ENCODE results near the gene MAN2A1.

MAN2A1 gene

GRCh38 chr5:109779036-109779735, 89.5 kb downstream of the MAN2A1 start:
- H3K27me3 ChIP-seq (ENCODE audit: control insufficient read depth in 1 of 2, insufficient read depth in 2 of 2, low read length in 2 of 2): no peaks in the 10 kb centered on the region
- no peak overlapping the region for H3K27ac ChIP-seq (ENCODE audit: low read length)
- no peak overlapping the region for H3K4me3 ChIP-seq (ENCODE audit: low read length in 2 of 2)
- H3K9ac ChIP-seq (ENCODE audit: low read length in 2 of 2): no peak overlapping the region
- no peaks in the 10 kb centered on the region for H3K9me3 ChIP-seq (ENCODE audit: control insufficient read depth in 2 of 2, low read length in 2 of 2)
- peaks cover 0 to 3% of the 10 kb centered on the region in 2 donors for H3K36me3 ChIP-seq (ENCODE audit: control insufficient read depth in 2 of 2, insufficient read depth in 2 of 2, low read length in 2 of 2)
- H3K4me1 ChIP-seq (ENCODE audit: control insufficient read depth, insufficient read depth, low read length): no peaks in the 10 kb centered on the region

- Histone ChIP-seq H3K4me3 (ENCODE audit: low read length in 2 of 2) (no peak overlapping the region), H3K4me1 (ENCODE audit: control insufficient read depth, insufficient read depth, low read length) (no peaks in the 10 kb centered on the region)
Measured at GRCh38 chr5:109784687-109785086, 95.0 kb downstream of the MAN2A1 start.

GRCh38 chr5:109786206-109786855, 96.6 kb downstream of the MAN2A1 start:
- H3K4me3 ChIP-seq (ENCODE audit: low read length in 2 of 2): no peak overlapping the region
- H3K27me3 ChIP-seq (ENCODE audit: control insufficient read depth in 1 of 2, insufficient read depth in 2 of 2, low read length in 2 of 2): no peaks in the 10 kb centered on the region
- H3K4me1 ChIP-seq (ENCODE audit: control insufficient read depth, insufficient read depth, low read length): no peaks in the 10 kb centered on the region
- H3K9ac ChIP-seq (ENCODE audit: low read length in 2 of 2): no peak overlapping the region
- H3K27ac ChIP-seq (ENCODE audit: low read length): no peak overlapping the region
- no peaks in the 10 kb centered on the region for H3K9me3 ChIP-seq (ENCODE audit: control insufficient read depth in 2 of 2, low read length in 2 of 2)
- H3K36me3 ChIP-seq (ENCODE audit: control insufficient read depth in 2 of 2, insufficient read depth in 2 of 2, low read length in 2 of 2): peaks cover 0 to 3% of the 10 kb centered on the region in 2 donors

More at GRCh38 chr5:109784687-109785086, 95.0 kb downstream of the MAN2A1 start:
- H3K9ac ChIP-seq (ENCODE audit: low read length in 2 of 2): no peak overlapping the region
- peaks cover 0 to 3% of the 10 kb centered on the region in 2 donors for H3K36me3 ChIP-seq (ENCODE audit: control insufficient read depth in 2 of 2, insufficient read depth in 2 of 2, low read length in 2 of 2)
- no peaks in the 10 kb centered on the region for H3K9me3 ChIP-seq (ENCODE audit: control insufficient read depth in 2 of 2, low read length in 2 of 2)
- no peak overlapping the region for H3K27ac ChIP-seq (ENCODE audit: low read length)
- no peaks in the 10 kb centered on the region for H3K27me3 ChIP-seq (ENCODE audit: control insufficient read depth in 1 of 2, insufficient read depth in 2 of 2, low read length in 2 of 2)

GRCh38 chr5:109788596-109788995, 98.9 kb downstream of the MAN2A1 start:
- no peak overlapping the region for H3K27ac ChIP-seq (ENCODE audit: low read length)
- no peaks in the 10 kb centered on the region for H3K27me3 ChIP-seq (ENCODE audit: control insufficient read depth in 1 of 2, insufficient read depth in 2 of 2, low read length in 2 of 2)
- no peaks in the 10 kb centered on the region for H3K9me3 ChIP-seq (ENCODE audit: control insufficient read depth in 2 of 2, low read length in 2 of 2)
- no peak overlapping the region for H3K9ac ChIP-seq (ENCODE audit: low read length in 2 of 2)
- H3K4me1 ChIP-seq (ENCODE audit: control insufficient read depth, insufficient read depth, low read length): no peaks in the 10 kb centered on the region
- H3K4me3 ChIP-seq (ENCODE audit: low read length in 2 of 2): no peak overlapping the region
- no peaks in the 10 kb centered on the region for H3K36me3 ChIP-seq (ENCODE audit: control insufficient read depth in 2 of 2, insufficient read depth in 2 of 2, low read length in 2 of 2)

- H3K4me3 ChIP-seq (ENCODE audit: low read length in 2 of 2): no peak overlapping the region
- no peaks in the 10 kb centered on the region for H3K27me3 ChIP-seq (ENCODE audit: control insufficient read depth in 1 of 2, insufficient read depth in 2 of 2, low read length in 2 of 2)
- H3K4me1 ChIP-seq (ENCODE audit: control insufficient read depth, insufficient read depth, low read length): no peaks in the 10 kb centered on the region
- H3K36me3 ChIP-seq (ENCODE audit: control insufficient read depth in 2 of 2, insufficient read depth in 2 of 2, low read length in 2 of 2): peaks cover 6% of the 10 kb centered on the region in 2 donors
- no peaks in the 10 kb centered on the region for H3K9me3 ChIP-seq (ENCODE audit: control insufficient read depth in 2 of 2, low read length in 2 of 2)
- no peak overlapping the region for H3K9ac ChIP-seq (ENCODE audit: low read length in 2 of 2)
- H3K27ac ChIP-seq (ENCODE audit: low read length): no peak overlapping the region
Measured at GRCh38 chr5:109792613-109793012, 102.9 kb downstream of the MAN2A1 start.

- Histone ChIP-seq H3K27ac (ENCODE audit: low read length) (no peak overlapping the region), H3K4me3 (ENCODE audit: low read length in 2 of 2) (no peak overlapping the region), H3K9ac (ENCODE audit: low read length in 2 of 2) (no peak overlapping the region), H3K4me1 (ENCODE audit: control insufficient read depth, insufficient read depth, low read length) (no peaks in the 10 kb centered on the region), H3K36me3 (ENCODE audit: control insufficient read depth in 2 of 2, insufficient read depth in 2 of 2, low read length in 2 of 2) (peaks cover 0 to 5% of the 10 kb centered on the region in 2 donors), H3K27me3 (ENCODE audit: control insufficient read depth in 1 of 2, insufficient read depth in 2 of 2, low read length in 2 of 2) (no peaks in the 10 kb centered on the region), H3K9me3 (ENCODE audit: control insufficient read depth in 2 of 2, low read length in 2 of 2) (no peaks in the 10 kb centered on the region)
Measured at GRCh38 chr5:109803854-109804253, 114.1 kb downstream of the MAN2A1 start.

GRCh38 chr5:109805472-109805871, 115.7 kb downstream of the MAN2A1 start:
- peaks cover 0 to 5% of the 10 kb centered on the region in 2 donors for H3K36me3 ChIP-seq (ENCODE audit: control insufficient read depth in 2 of 2, insufficient read depth in 2 of 2, low read length in 2 of 2)

GRCh38 chr5:109805883-109806282, 116.2 kb downstream of the MAN2A1 start:
- H3K9ac ChIP-seq (ENCODE audit: low read length in 2 of 2): no peak overlapping the region
- H3K4me1 ChIP-seq (ENCODE audit: control insufficient read depth, insufficient read depth, low read length): no peaks in the 10 kb centered on the region
- H3K9me3 ChIP-seq (ENCODE audit: control insufficient read depth in 2 of 2, low read length in 2 of 2): no peaks in the 10 kb centered on the region
- H3K4me3 ChIP-seq (ENCODE audit: low read length in 2 of 2): no peak overlapping the region
- H3K27me3 ChIP-seq (ENCODE audit: control insufficient read depth in 1 of 2, insufficient read depth in 2 of 2, low read length in 2 of 2): no peaks in the 10 kb centered on the region
- no peak overlapping the region for H3K27ac ChIP-seq (ENCODE audit: low read length)
- peaks cover 0 to 5% of the 10 kb centered on the region in 2 donors for H3K36me3 ChIP-seq (ENCODE audit: control insufficient read depth in 2 of 2, insufficient read depth in 2 of 2, low read length in 2 of 2)

More at GRCh38 chr5:109805472-109805871, 115.7 kb downstream of the MAN2A1 start:
- Histone ChIP-seq H3K4me1 (ENCODE audit: control insufficient read depth, insufficient read depth, low read length) (no peaks in the 10 kb centered on the region), H3K9me3 (ENCODE audit: control insufficient read depth in 2 of 2, low read length in 2 of 2) (no peaks in the 10 kb centered on the region), H3K4me3 (ENCODE audit: low read length in 2 of 2) (no peak overlapping the region), H3K9ac (ENCODE audit: low read length in 2 of 2) (no peak overlapping the region), H3K27me3 (ENCODE audit: control insufficient read depth in 1 of 2, insufficient read depth in 2 of 2, low read length in 2 of 2) (no peaks in the 10 kb centered on the region), H3K27ac (ENCODE audit: low read length) (no peak overlapping the region)

GRCh38 chr5:109812698-109813097, 123.0 kb downstream of the MAN2A1 start:
- no peaks in the 10 kb centered on the region for H3K9me3 ChIP-seq (ENCODE audit: control insufficient read depth in 2 of 2, low read length in 2 of 2)
- peaks cover 4% of the 10 kb centered on the region in 2 donors for H3K36me3 ChIP-seq (ENCODE audit: control insufficient read depth in 2 of 2, insufficient read depth in 2 of 2, low read length in 2 of 2)
- no peaks in the 10 kb centered on the region for H3K4me1 ChIP-seq (ENCODE audit: control insufficient read depth, insufficient read depth, low read length)
- no peaks in the 10 kb centered on the region for H3K27me3 ChIP-seq (ENCODE audit: control insufficient read depth in 1 of 2, insufficient read depth in 2 of 2, low read length in 2 of 2)
- H3K4me3 ChIP-seq (ENCODE audit: low read length in 2 of 2): no peak overlapping the region
- no peak overlapping the region for H3K27ac ChIP-seq (ENCODE audit: low read length)
- H3K9ac ChIP-seq (ENCODE audit: low read length in 2 of 2): no peak overlapping the region

- Histone ChIP-seq H3K27ac (ENCODE audit: low read length) (no peak overlapping the region), H3K9ac (ENCODE audit: low read length in 2 of 2) (no peak overlapping the region), H3K4me1 (ENCODE audit: control insufficient read depth, insufficient read depth, low read length) (no peaks in the 10 kb centered on the region), H3K36me3 (ENCODE audit: control insufficient read depth in 2 of 2, insufficient read depth in 2 of 2, low read length in 2 of 2) (peaks cover 0 to 4% of the 10 kb centered on the region in 2 donors), H3K9me3 (ENCODE audit: control insufficient read depth in 2 of 2, low read length in 2 of 2) (no peaks in the 10 kb centered on the region), H3K4me3 (ENCODE audit: low read length in 2 of 2) (no peak overlapping the region), H3K27me3 (ENCODE audit: control insufficient read depth in 1 of 2, insufficient read depth in 2 of 2, low read length in 2 of 2) (no peaks in the 10 kb centered on the region)
Measured at GRCh38 chr5:109816732-109817131, 127.0 kb downstream of the MAN2A1 start.

- Histone ChIP-seq H3K4me1 (ENCODE audit: control insufficient read depth, insufficient read depth, low read length) (no peaks in the 10 kb centered on the region), H3K27ac (ENCODE audit: low read length) (no peak overlapping the region), H3K9ac (ENCODE audit: low read length in 2 of 2) (no peak overlapping the region), H3K36me3 (ENCODE audit: control insufficient read depth in 2 of 2, insufficient read depth in 2 of 2, low read length in 2 of 2) (peaks cover 0 to 5% of the 10 kb centered on the region in 2 donors), H3K4me3 (ENCODE audit: low read length in 2 of 2) (no peak overlapping the region), H3K27me3 (ENCODE audit: control insufficient read depth in 1 of 2, insufficient read depth in 2 of 2, low read length in 2 of 2) (no peaks in the 10 kb centered on the region), H3K9me3 (ENCODE audit: control insufficient read depth in 2 of 2, low read length in 2 of 2) (no peaks in the 10 kb centered on the region)
Measured at GRCh38 chr5:109819878-109820277, 130.2 kb downstream of the MAN2A1 start.

Measured in stomach smooth muscle (tissue), 2 donors.